ENCODE data around the gene INSYN1.
"Not testable (repeated sequence)": the region's sequence is repeated elsewhere in the genome, so short reads cannot be mapped to it uniquely, and the experiment has no call there.

The INSYN1 gene

GRCh38 chr15:73753250-73754130 lies at the start of gene INSYN1:
Gene INSYN1 (minus strand): TSS chr15:73753351. CDS start chr15:73751130, 2,221 bp downstream.
- no peak for DNase-seq (ENCODE audit: low read depth)

GRCh38 chr15:73802431-73803041 lies 49.4 kb upstream of the INSYN1 start:
- DNase-seq (ENCODE audit: low read depth), result no peak

GRCh38 chr15:73800662-73801345 lies 47.7 kb upstream of the INSYN1 start:
- DNase-seq (ENCODE audit: low read depth), result no peak

- DNase-seq (ENCODE audit: low read depth), result no peak
These were observed 46.3 kb upstream of the INSYN1 start for GRCh38 chr15:73799466-73799865.

- DNase-seq (ENCODE audit: low read depth), result no peak
These were observed 44.4 kb upstream of the INSYN1 start for GRCh38 chr15:73797366-73798158.

- DNase-seq (ENCODE audit: low read depth), result no peak
These were observed 43.2 kb upstream of the INSYN1 start for GRCh38 chr15:73796331-73796831.

- no peak for DNase-seq (ENCODE audit: low read depth)
These were observed 41.4 kb upstream of the INSYN1 start for GRCh38 chr15:73794443-73795133.

- DNase-seq (ENCODE audit: low read depth), result not testable (repeated sequence)
These were observed 39.9 kb upstream of the INSYN1 start for GRCh38 chr15:73792899-73793541.

- DNase-seq (ENCODE audit: low read depth), result no peak
These were observed 39.3 kb upstream of the INSYN1 start for GRCh38 chr15:73792415-73792814.

- no peak for DNase-seq (ENCODE audit: low read depth)
These were observed 36.5 kb upstream of the INSYN1 start for GRCh38 chr15:73789521-73790240.

GRCh38 chr15:73787621-73788020 lies 34.5 kb upstream of the INSYN1 start:
- no peak for DNase-seq (ENCODE audit: low read depth)

- no peak for DNase-seq (ENCODE audit: low read depth)
These were observed 33.4 kb upstream of the INSYN1 start for GRCh38 chr15:73786538-73786937.

- DNase-seq (ENCODE audit: low read depth), result not testable (repeated sequence)
These were observed 32.3 kb upstream of the INSYN1 start for GRCh38 chr15:73785256-73786014.

GRCh38 chr15:73784291-73784690 lies 31.1 kb upstream of the INSYN1 start:
- no peak for DNase-seq (ENCODE audit: low read depth)

- DNase-seq (ENCODE audit: low read depth), result no peak
These were observed 29.3 kb upstream of the INSYN1 start for GRCh38 chr15:73782344-73782959.

- no peak for DNase-seq (ENCODE audit: low read depth)
These were observed 28.1 kb upstream of the INSYN1 start for GRCh38 chr15:73781038-73781925.

GRCh38 chr15:73779974-73780373 lies 26.8 kb upstream of the INSYN1 start:
- no peak for DNase-seq (ENCODE audit: low read depth)

- DNase-seq (ENCODE audit: low read depth), result no peak
These were observed 24.6 kb upstream of the INSYN1 start for GRCh38 chr15:73777741-73778140.

Measured in stimulated activated CD8-positive, alpha-beta memory T cell treated with anti-CD3 and anti-CD28 coated beads, Interleukin-15, amount 100 ng/mL, for 24 hours (primary cell).